Measurements from ENCODE around the gene GHRL.
"Not testable (repeated sequence)": the region's sequence is repeated elsewhere in the genome, so short reads cannot be mapped to it uniquely, and the experiment has no call there.

Gene GHRL

GRCh38 chr3:10299175-10299574 is 6.4 kb upstream of the GHRL start:
- DNase-seq (ENCODE audit: low spot score) = no peak

- not testable (repeated sequence) for DNase-seq (ENCODE audit: low spot score)
Measured at GRCh38 chr3:10298064-10298463, 5.3 kb upstream of the GHRL start.

- no peak for DNase-seq (ENCODE audit: low spot score)
Measured at GRCh38 chr3:10294030-10294586, 1.4 kb upstream of the GHRL start.

- DNase-seq (ENCODE audit: low spot score) = no peak
Measured at GRCh38 chr3:10291641-10292040, 1.1 kb downstream of the GHRL start.

- no peak for DNase-seq (ENCODE audit: low spot score)
Measured at GRCh38 chr3:10290481-10291176, 2.1 kb downstream of the GHRL start.

- DNase-seq (ENCODE audit: low spot score) = no peak
Measured at GRCh38 chr3:10289787-10290355, 2.9 kb downstream of the GHRL start.

- DNase-seq (ENCODE audit: low spot score) = no peak
Measured at GRCh38 chr3:10289077-10289476, 3.7 kb downstream of the GHRL start.

GRCh38 chr3:10288575-10288960 is 4.2 kb downstream of the GHRL start:
- no peak for DNase-seq (ENCODE audit: low spot score)

GRCh38 chr3:10287936-10288574 is 4.7 kb downstream of the GHRL start:
- no peak for DNase-seq (ENCODE audit: low spot score)

GRCh38 chr3:10286596-10287295 is 6.0 kb downstream of the GHRL start:
- peak; percentile 53 for DNase-seq (ENCODE audit: low spot score)

GRCh38 chr3:10286133-10286524 is 6.6 kb downstream of the GHRL start:
- no peak for DNase-seq (ENCODE audit: low spot score)

- no peak for DNase-seq (ENCODE audit: low spot score)
Measured at GRCh38 chr3:10285272-10286132, 7.2 kb downstream of the GHRL start.

- no peak for DNase-seq (ENCODE audit: low spot score)
Measured at GRCh38 chr3:10284496-10284895, 8.3 kb downstream of the GHRL start.

- DNase-seq (ENCODE audit: low spot score) = no peak
Measured at GRCh38 chr3:10283638-10284037, 9.1 kb downstream of the GHRL start.

GRCh38 chr3:10281951-10282350 is 10.8 kb downstream of the GHRL start:
- peak; percentile 27 for DNase-seq (ENCODE audit: low spot score)

- DNase-seq (ENCODE audit: low spot score) = no peak
Measured at GRCh38 chr3:10280571-10280970, 12.2 kb downstream of the GHRL start.

GRCh38 chr3:10280177-10280529 is 12.6 kb downstream of the GHRL start:
- DNase-seq (ENCODE audit: low spot score) = no peak

GRCh38 chr3:10279384-10280176 is 13.2 kb downstream of the GHRL start:
- no peak for DNase-seq (ENCODE audit: low spot score)

GRCh38 chr3:10278501-10278900 is 14.2 kb downstream of the GHRL start:
- DNase-seq (ENCODE audit: low spot score) = no peak

GRCh38 chr3:10277115-10277625 is 15.6 kb downstream of the GHRL start:
- no peak for DNase-seq (ENCODE audit: low spot score)

GRCh38 chr3:10274601-10275000 is 18.1 kb downstream of the GHRL start:
- DNase-seq (ENCODE audit: low spot score) = no peak
